Endothelial cell of umbilical vein (primary cell): ENCODE measurements around the gene LMNTD1. TPM values are rescaled to one million over a fixed set of nuclear protein-coding genes. Genes with fewer than 3 reads are reported as not detected.

Experiments
- BruUV-seq: library from RNA; stranded (reverse); fragments of 400-500 nt; replicated peaks from 2 replicates; lab custom pipeline; 2021; lab: Mats Ljungman, UMichigan
- CTCF ChIA-PET: fragments of 300-600, 350-600 bp; sonication (Branson Sonifier 250); formaldehyde crosslinking; loops from one replicate; lab custom pipeline; 2021; ENCODE audit warnings: antibody characterized with exemption, inconsistent platforms; lab: Charles Lee
- POLR2A ChIA-PET: fragments of 300-600, 350-600 bp; sonication (Branson Sonifier 250); formaldehyde crosslinking; loops from one replicate; lab custom pipeline; 2021; ENCODE audit warnings: antibody characterized with exemption, inconsistent platforms; lab: Charles Lee
- DNase-seq: peaks from one replicate; pipeline ENCODE4 v3.0.0-alpha.2; 2011; ENCODE audit warnings: low read depth, low spot score
- FAIRE-seq: peaks from 2 replicates; lab custom pipeline; 2011; peaks lifted over from hg19 to GRCh38; lab: Jason Lieb, UNC
- H2AFZ ChIP-seq: 2 replicates; pipeline ENCODE4 v1.6.0; 2012; ENCODE audit warnings: low read depth, low read length, control low read depth, inconsistent platforms
- H3K27ac ChIP-seq: 2 replicates; pipeline ENCODE4 v1.5.1; 2011; ENCODE audit warnings: low read depth, mild to moderate bottlenecking, control low read depth, low read length, moderate library complexity; ENCODE audit not compliant: insufficient read depth
- H3K27me3 ChIP-seq, 2 experiments: 2 replicates each; pipeline versions ENCODE4 v1.6.0 to v1.6.1; 2011; ENCODE audit warnings: low read length in 2 of 2, mixed read lengths in 1 of 2; ENCODE audit not compliant: control insufficient read depth in 2 of 2, insufficient read depth in 2 of 2
- H3K36me3 ChIP-seq, 2 experiments: 2 replicates in 1 of 2; 3 replicates in 1 of 2; pipeline ENCODE4 v1.5.1; 2011; ENCODE audit warnings: low read length in 2 of 2, mild to moderate bottlenecking in 1 of 2, moderate library complexity in 1 of 2; ENCODE audit not compliant: control insufficient read depth in 2 of 2, insufficient read depth in 2 of 2; ENCODE audit errors: extremely low read depth in 1 of 2
- H3K4me1 ChIP-seq: 3 replicates; pipeline ENCODE4 v1.5.1; 2011; ENCODE audit warnings: mild to moderate bottlenecking, low read length; ENCODE audit not compliant: control insufficient read depth, insufficient read depth; ENCODE audit errors: extremely low read depth
- H3K4me2 ChIP-seq: 2 replicates; pipeline ENCODE4 v1.6.1; 2011; ENCODE audit warnings: low read length, control low read depth, mixed read lengths; ENCODE audit not compliant: insufficient read depth
- H3K4me3 ChIP-seq, 3 experiments: fragments of 200-600 bp in 1 of 3; sonication (generic), shearing (Covaris generic) in 1 of 3; replicated peaks in 1 of 3; 2 replicates each; pipeline ENCODE4 v1.5.1; 2011 to 2016; ENCODE audit warnings: control low read depth in 3 of 3, low read length in 3 of 3, mild to moderate bottlenecking in 2 of 3, inconsistent platforms in 1 of 3, low read depth in 1 of 3, moderate library complexity in 1 of 3; ENCODE audit not compliant: insufficient read depth in 1 of 3
- H3K79me2 ChIP-seq: 2 replicates; pipeline ENCODE4 v1.6.0; 2012; ENCODE audit warnings: low read length, inconsistent platforms; ENCODE audit not compliant: control insufficient read depth, insufficient read depth
- H3K9ac ChIP-seq: replicated peaks from 2 replicates; pipeline ENCODE3; 2011; ENCODE audit warnings: low read length, control low read depth; ENCODE audit not compliant: insufficient read depth; ENCODE audit errors: extremely low read depth
- H3K9me1 ChIP-seq: replicated peaks from 3 replicates; pipeline ENCODE4 v1.6.0; 2011; ENCODE audit warnings: mild to moderate bottlenecking, low read length; ENCODE audit not compliant: control insufficient read depth, insufficient read depth; ENCODE audit errors: extremely low read depth
- H3K9me3 ChIP-seq: replicated peaks from 2 replicates; pipeline ENCODE4 v1.5.1; 2012; ENCODE audit warnings: low read length, inconsistent platforms; ENCODE audit not compliant: control insufficient read depth, insufficient read depth
- H4K20me1 ChIP-seq: replicated peaks from 2 replicates; pipeline ENCODE3; 2011; ENCODE audit warnings: mild to moderate bottlenecking, low read length; ENCODE audit not compliant: control insufficient read depth, insufficient read depth; ENCODE audit errors: extremely low read depth
- CTCF ChIP-seq, 2 donors: IDR thresholded peaks; 1 replicate in 1 of 2; 2 replicates in 1 of 2; pipeline ENCODE4 v1.5.1; 2011; ENCODE audit warnings: low read length in 2 of 2, mild to moderate bottlenecking in 2 of 2, moderate library complexity in 2 of 2, control low read depth in 1 of 2, inconsistent platforms in 1 of 2, low read depth in 1 of 2; ENCODE audit not compliant: insufficient read depth in 1 of 2; ENCODE audit errors: extremely low read depth in 1 of 2
- EZH2 ChIP-seq: IDR thresholded peaks from 2 replicates; pipeline ENCODE4 v1.6.1; 2012; ENCODE audit warnings: borderline replicate concordance, low read depth, mild to moderate bottlenecking, moderate library complexity, low read length, inconsistent platforms; ENCODE audit not compliant: severe bottlenecking
- FOS ChIP-seq: IDR thresholded peaks from 2 replicates; pipeline ENCODE4 v1.6.1; 2011; ENCODE audit warnings: mild to moderate bottlenecking, low read length, moderate library complexity, borderline replicate concordance; ENCODE audit not compliant: insufficient read depth
- GATA2 ChIP-seq: IDR thresholded peaks from 2 replicates; pipeline ENCODE4 v1.7.0; 2011; ENCODE audit warnings: low read depth, mild to moderate bottlenecking, moderate library complexity, mixed read lengths, low read length; ENCODE audit not compliant: insufficient read length, insufficient read depth
- JUN ChIP-seq: IDR thresholded peaks from 2 replicates; pipeline ENCODE4 v1.6.1; 2011; ENCODE audit warnings: borderline replicate concordance, low read depth; ENCODE audit not compliant: insufficient read length, insufficient read depth
- MAX ChIP-seq: IDR thresholded peaks from 2 replicates; pipeline ENCODE4 v1.6.1; 2011; ENCODE audit not compliant: insufficient read depth, insufficient read length
- MYC ChIP-seq: IDR thresholded peaks from one replicate; pipeline ENCODE4 v1.6.1; 2011; ENCODE audit warnings: mild to moderate bottlenecking, low read depth, low read length
- POLR2A ChIP-seq: IDR thresholded peaks from 2 replicates; pipeline ENCODE4 v1.6.1; 2012; ENCODE audit warnings: low read depth, mild to moderate bottlenecking, control low read depth, low read length
- POLR2AphosphoS5 ChIP-seq: IDR thresholded peaks from 2 replicates; pipeline ENCODE4 v1.6.1; 2012; ENCODE audit warnings: low read depth, mild to moderate bottlenecking, control low read depth, low read length, moderate library complexity; ENCODE audit not compliant: insufficient read depth
- dilution Hi-C: fragments of 300-500 bp; cut with MboI; formaldehyde crosslinking; loops from one replicate; pipeline ENCODE4 v1.15.0; 2019; ENCODE audit warnings: low sequenced_read_pairs; ENCODE audit not compliant: extremely low pct_ligation_motif_present
- intact Hi-C: fragments of 100-400 bp; cut with micrococcal nuclease; formaldehyde crosslinking; loops from one replicate; pipeline ENCODE4 v1.10.0; 2022
- polyA plus RNA-seq, 4 experiments: library from polyadenylated mRNA; depleted of rRNA in 3 of 4; stranded (reverse) in 3 of 4; unstranded in 1 of 4; fragments of >200 nt; gene quantifications; 2 replicates each; pipeline versions ENCODE4 v1.2.1 to v1.2.3, GENCODE V29; 2011 to 2012; ENCODE audit warnings: missing spikeins in 1 of 4
- total RNA-seq: library from RNA; stranded (reverse); gene quantifications from 2 replicates; pipeline ENCODE4 v1.2.3, GENCODE V29; 2021

The LMNTD1 gene
- total and polyA plus RNA-seq, 2 donors (not counting 3 experiments of a cell fraction or from before 2014, with no cell fraction given), result not detected

- intact Hi-C loops (no loop called here), dilution Hi-C loops (no loop called here)
- ChIA-PET POLR2A (no interaction called here), CTCF (no interaction called here)
- Histone ChIP-seq H3K4me1 (no peaks in the 10 kb centered on the region), H3K4me3 (no peak overlapping the region), H2AFZ (no peak overlapping the region), H3K9ac (no peak overlapping the region), H3K79me2 (no peaks in the 10 kb centered on the region), H3K9me1 (no peaks in the 10 kb centered on the region), H3K27ac (no peak overlapping the region), H3K27me3 (peaks cover 2 to 11% of the 10 kb centered on the region in 2 experiments), H3K4me2 (no peak overlapping the region), H4K20me1 (no peaks in the 10 kb centered on the region), H3K9me3 (no peaks in the 10 kb centered on the region), H3K36me3 (no peaks in the 10 kb centered on the region)
- no TSS peak for BruUV-seq
- FAIRE-seq (no peak), DNase-seq (no peak)
- TF ChIP-seq MYC (no peak), EZH2 (no peak), POLR2A (no peak), POLR2AphosphoS5 (no peak), GATA2 (no peak), FOS (no peak), JUN (no peak), MAX (no peak), CTCF (IDR thresholded peaks at IDR 0.05; ENCODE audit: extremely low read depth in 1 of 2, insufficient read depth in 1 of 2, low read depth in 1 of 2, low read length in 2 of 2) (no peak)
These were observed 59.4 kb downstream of the LMNTD1 start for GRCh38 chr12:25493682-25494081.
